Activated T-cell treated with anti-CD3 and anti-CD28 coated beads for 48 hours (primary cell): ENCODE results near the gene APBB2.
"Not testable (repeated sequence)": the region's sequence is repeated elsewhere in the genome, so short reads cannot be mapped to it uniquely, and the experiment has no call there.

Source experiments
- DNase-seq: peaks from one replicate; pipeline ENCODE4 v3.0.0-alpha.2; 2020; ENCODE audit warnings: low read depth

APBB2 gene

GRCh38 chr4:41060352-41061334 is 153.7 kb downstream of the APBB2 start:
- no peak for DNase-seq

DNA sequence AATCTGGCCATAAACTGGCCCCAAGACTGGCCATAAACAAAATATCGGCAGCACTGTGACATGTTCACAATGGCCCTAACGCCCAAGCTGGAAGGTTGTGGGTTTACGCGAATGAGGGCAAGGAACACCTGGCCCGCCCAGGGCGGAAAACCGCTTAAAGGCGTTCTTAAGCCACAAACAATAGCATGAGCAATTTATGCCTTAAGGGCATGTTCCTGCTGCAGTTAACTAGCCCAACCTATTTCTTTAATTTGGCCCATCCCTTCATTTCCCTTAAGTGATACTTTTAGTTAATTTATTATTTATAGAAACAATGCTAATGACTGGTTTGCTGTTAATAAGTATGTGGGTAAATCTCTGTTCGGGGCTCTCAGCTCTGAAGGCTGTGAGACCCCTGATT is 154.9 kb downstream of the APBB2 start:
- DNase-seq = not testable (repeated sequence)

- no peak for DNase-seq
Observed at GRCh38 chr4:41058426-41058825, 155.9 kb downstream of the APBB2 start.

DNA sequence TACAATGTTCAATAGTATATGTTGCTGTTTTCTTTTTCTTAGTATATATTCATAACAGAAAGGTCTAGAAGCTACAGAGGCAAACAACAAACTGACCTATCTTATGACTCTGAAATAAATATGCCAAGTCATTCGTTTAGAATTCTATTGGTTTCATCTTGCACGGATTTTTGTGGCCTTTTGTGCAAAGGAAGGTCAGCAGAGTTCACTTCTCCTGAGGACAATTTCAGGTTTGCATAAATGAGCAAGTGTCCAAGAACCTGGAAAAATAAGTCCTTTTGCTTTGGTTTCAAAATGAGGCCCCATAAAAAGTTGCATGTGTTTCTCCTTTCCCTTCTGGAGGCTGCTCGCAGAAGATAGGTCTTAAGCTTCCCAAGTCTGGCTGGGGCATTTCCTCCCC is 156.9 kb downstream of the APBB2 start:
- DNase-seq = no peak

DNA sequence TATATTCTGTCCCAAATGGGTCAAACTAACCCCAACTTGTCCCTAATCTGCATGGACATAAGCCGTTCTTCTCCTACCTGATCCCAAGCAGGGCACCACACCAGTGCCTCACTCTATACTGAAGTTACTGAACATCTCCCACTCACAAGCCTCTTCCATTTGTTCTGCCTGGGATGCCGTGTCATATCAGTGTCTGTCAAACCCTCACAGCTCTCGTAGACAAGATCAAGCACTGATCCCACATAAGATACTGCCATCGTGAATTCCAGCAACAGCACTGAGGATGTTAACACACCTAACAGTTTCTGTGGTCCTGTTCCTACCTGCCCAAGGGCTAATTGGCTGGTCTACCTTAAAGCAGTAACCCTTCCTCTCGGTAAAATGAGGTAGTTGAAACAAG is 162.1 kb downstream of the APBB2 start:
- no peak for DNase-seq

- no peak for DNase-seq
Observed at GRCh38 chr4:41050880-41051775, 163.2 kb downstream of the APBB2 start.

GRCh38 chr4:41050116-41050515 is 164.2 kb downstream of the APBB2 start:
- DNase-seq = no peak

DNA sequence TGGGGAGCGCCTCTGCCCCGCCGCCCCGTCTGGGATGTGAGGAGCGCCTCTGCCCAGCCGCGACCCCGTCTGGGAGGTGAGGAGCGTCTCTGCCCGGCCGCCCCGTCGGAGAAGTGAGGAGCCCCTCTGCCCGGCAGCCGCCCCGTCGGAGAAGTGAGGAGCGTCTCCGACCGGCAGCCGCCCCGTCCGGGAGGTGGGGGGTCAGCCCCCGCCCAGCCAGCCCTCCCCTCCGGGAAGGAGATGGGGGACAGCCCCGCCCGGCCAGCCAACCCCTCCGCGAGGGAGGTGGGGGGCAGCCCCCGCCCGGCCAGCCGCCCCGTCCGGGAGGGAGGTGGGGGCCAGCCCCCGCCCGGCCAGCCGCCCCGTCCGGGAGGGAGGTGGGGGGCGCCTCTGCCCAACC is 165.2 kb downstream of the APBB2 start:
- not testable (repeated sequence) for DNase-seq

DNA sequence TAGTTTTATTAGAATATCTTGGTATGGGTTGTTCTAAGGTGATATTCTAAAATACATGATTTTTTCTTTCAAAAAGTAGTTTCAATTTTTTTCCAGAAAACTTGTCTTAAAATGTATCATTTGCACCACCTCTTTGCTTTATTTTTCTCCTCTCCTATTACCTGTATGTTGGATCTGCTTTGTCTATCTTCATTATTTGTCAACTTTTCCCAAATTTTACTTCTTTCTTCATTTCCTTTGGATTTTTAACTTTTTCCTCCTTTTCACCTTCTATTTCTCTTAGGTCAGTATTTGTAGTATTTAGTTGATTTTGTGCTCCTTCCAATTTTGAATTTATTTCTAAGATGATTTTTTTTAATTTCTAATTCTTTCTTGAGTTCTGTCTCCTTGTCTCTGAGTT is 169.6 kb downstream of the APBB2 start:
- DNase-seq = no peak

DNA sequence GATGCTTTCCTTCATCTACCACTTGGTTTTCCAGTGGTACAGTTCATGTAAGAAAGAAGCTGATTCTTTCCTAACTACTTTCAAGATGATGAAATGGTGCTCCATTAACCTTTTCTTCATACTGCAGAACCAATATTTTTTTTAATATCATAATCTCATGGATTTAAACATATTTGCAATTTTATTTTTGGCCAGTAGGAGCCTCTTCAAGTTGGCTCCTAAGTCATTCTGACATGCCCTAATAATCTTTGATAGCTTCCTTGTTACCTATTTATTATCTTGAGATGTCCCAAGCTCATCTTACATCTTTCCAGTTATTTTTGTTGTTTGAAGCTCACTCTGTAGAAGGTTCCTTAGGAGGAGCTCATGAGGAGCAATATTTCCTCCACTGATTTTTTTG is 170.2 kb downstream of the APBB2 start:
- no peak for DNase-seq

- DNase-seq = no peak
Observed at GRCh38 chr4:41043465-41043864, 170.9 kb downstream of the APBB2 start.

GRCh38 chr4:41041551-41041950 is 172.8 kb downstream of the APBB2 start:
- no peak for DNase-seq

DNA sequence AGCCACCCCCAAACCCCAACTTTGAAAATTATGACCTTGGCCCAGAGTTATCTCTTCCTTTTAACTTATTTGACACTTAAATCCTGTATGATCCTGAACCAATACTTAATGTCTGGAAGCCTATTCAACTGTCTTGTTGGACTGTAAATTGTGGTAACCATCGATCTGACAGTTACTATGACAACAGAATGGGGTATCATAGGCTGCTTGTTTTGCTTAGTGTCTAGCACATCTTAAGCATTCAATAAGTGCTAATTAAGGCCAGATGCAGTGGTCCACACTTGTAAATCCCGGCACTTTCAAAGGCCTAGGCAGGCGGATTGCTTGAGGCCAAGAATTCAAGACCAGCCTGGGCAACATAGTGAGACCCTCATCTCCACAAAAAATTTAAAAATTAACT is 175.0 kb downstream of the APBB2 start:
- DNase-seq = no peak

DNA sequence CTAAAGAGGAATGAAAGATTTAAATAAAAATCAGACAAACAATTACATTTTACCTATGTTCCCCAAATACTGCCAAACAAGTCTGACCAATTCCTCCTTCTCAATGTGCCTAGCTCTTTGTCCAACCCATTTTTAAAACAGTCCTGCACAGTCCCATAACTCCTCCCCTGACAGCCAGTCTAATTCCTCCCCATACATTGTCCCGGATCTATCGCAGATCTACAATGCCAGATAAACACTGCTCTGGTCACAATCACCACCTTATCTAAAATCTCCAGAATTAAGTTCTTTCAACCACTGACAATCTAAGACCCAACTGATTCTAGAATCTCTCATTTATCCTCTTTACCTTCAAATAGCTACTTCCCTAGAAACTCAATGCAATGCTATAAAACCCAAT is 176.0 kb downstream of the APBB2 start:
- DNase-seq = no peak

DNA sequence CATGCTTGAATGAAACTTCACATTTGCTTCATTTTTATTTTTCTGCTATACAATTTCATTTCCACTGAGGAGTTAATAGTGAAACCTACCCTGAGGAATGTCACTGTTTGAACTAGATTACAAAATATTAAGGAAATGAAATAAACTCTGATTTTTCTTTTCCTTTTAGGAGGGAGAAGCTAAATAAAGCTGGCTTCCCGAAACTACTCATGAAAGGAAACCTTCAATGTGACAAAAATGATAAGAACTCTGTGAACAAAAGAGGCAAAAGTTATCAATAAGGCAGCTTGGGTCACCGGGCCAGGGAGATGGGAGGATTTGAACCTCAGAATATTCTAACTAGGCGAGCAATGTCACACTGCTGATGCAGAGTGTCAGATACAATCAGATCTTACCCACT is 185.2 kb downstream of the APBB2 start:
- no peak for DNase-seq

GRCh38 chr4:41028392-41029076 is 185.8 kb downstream of the APBB2 start:
- DNase-seq = no peak

GRCh38 chr4:41026971-41027370 is 187.4 kb downstream of the APBB2 start:
- no peak for DNase-seq

- DNase-seq = no peak
Observed at GRCh38 chr4:41025824-41026223, 188.5 kb downstream of the APBB2 start.

DNA sequence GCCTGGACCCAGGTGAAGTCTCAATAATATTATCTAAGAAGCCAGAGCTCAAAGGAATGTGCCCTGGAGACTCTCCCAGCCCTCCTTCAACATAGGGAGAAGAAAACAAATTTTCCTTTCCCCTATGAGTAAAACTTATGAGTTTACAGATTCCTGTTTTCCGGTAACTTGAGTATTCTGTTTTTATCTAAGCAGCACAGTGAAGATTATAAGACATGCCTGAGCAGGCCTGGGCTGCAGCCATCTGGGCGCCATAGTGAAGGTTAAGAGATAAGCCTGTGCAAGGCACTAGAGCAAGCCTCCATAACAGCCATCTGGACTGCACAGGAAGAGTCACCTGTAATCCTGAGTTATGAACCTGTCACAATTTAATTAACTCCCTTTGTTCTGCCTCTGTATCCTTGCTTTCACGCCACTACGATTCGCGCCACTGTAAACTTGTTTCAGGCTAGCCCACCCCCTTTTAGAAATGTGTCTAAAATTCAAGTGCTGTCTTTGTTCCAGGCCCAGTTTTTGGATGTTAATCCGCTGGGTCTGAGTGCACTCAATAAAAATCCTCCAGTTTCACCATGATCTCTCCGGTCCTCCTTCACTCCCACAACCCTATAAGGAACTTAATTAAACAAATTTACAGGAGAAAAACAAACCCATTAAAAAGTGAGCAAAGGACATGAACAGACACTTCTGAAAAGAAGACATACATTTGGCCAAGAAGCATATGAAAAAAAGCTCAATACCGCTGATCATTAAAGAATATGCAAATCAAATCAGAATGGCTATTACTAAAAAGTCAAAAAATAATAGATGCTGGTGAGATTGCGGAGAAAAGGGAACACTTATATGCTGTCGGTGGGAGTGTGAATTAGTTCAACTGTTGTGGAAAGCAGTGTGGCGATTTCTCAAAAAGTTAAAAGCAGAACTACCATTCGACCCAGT is 189.5 kb downstream of the APBB2 start:
- no peak for DNase-seq

- no peak for DNase-seq
Observed at GRCh38 chr4:41022116-41022515, 192.2 kb downstream of the APBB2 start.

GRCh38 chr4:41015016-41015675 is 199.2 kb downstream of the APBB2 start:
- DNase-seq = no peak
